ENCODE data around the gene NCR3LG1.

NCR3LG1 gene

DNA sequence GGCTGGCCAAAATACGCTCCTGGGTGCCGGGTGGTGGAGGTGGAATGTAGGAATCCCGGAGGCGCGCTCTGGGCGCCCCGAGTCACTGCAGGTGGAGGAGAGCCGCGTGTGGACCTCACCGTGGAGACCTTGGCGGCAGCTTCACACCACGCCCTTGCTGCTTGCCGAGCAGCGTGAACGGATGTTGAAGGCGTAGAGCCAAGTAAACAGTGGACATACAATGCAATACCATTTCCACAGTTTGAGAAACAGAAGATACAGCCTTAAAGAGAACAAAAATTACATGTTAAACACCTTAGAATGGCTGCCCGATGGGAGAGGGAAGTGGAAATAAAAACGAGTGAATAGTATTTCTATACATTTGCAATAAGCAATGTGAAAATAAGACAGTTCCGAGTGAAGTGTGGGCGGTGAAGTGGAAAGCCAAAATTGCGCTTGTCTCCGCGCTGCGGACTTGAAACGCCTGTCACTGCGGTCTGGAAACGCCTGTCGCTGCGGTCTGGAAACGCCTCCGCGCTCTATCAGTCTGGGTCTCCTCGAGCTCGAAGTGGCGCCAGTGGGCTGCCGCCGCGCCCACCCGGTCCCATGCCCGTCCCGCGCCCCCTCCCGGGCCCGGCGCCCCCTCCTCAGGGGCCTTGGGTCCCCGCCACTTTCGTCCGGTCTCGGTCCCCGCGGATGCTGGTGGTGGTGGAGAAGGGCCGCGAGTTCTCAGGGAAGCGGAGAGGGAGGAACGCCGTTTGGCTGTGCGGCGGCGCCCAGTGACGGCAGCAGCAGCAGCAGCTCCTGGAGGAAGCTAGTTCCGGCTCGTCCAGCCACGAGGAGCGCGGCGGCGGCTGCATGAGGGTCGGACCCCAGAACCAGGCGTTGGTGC, 1.6 kb downstream of the NCR3LG1 start:
- peak overlapping the region; percentile 96 for H3K27ac ChIP-seq
- TF ChIP-seq ZFX (IDR thresholded peaks at IDR 0.05; ENCODE audit: borderline replicate concordance), result no peak
- TF ChIP-seq, protein P1, sequence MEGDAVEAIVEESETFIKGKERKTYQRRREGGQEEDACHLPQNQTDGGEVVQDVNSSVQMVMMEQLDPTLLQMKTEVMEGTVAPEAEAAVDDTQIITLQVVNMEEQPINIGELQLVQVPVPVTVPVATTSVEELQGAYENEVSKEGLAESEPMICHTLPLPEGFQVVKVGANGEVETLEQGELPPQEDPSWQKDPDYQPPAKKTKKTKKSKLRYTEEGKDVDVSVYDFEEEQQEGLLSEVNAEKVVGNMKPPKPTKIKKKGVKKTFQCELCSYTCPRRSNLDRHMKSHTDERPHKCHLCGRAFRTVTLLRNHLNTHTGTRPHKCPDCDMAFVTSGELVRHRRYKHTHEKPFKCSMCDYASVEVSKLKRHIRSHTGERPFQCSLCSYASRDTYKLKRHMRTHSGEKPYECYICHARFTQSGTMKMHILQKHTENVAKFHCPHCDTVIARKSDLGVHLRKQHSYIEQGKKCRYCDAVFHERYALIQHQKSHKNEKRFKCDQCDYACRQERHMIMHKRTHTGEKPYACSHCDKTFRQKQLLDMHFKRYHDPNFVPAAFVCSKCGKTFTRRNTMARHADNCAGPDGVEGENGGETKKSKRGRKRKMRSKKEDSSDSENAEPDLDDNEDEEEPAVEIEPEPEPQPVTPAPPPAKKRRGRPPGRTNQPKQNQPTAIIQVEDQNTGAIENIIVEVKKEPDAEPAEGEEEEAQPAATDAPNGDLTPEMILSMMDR (IDR thresholded peaks at IDR 0.05), result no peak

DNA sequence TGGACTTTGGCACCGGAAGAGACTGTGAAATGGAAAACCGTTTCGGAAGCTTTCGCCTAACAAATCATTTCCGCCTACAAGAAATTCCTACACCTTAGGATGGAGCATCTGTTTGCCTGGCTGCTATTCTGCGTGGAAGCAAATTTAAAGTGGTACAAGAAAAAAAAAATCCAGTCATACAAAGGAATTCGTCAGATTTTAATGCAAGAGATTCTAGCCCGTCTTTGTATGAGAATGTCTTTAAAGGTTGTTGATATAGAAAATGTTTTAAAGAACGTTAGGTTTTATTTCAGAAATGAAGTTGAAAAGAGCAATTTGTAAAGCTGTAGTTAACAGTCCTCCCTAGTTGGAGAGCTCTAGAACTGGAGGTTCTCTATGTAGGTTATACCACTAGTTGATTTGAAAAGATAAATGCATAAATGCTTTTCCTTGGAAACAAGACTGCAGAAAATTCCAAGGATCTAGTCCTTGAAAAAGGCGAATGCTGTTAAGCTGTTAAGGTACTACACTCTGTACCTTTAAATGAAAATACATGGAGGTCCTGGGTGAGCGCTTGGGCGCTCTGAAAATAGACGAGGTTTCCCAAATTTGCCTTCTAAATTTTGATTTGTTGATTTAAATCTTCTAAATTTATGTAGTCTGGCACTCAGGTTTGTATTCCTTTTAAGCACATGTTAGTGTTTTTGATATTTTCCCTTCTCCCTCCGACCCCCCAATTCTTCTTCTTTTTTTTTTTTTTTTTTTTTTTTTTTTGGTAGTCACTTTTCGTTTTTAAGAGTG, 2.4 kb downstream of the NCR3LG1 start:
- H3K27ac ChIP-seq, result peak overlapping the region; percentile 96

DNA sequence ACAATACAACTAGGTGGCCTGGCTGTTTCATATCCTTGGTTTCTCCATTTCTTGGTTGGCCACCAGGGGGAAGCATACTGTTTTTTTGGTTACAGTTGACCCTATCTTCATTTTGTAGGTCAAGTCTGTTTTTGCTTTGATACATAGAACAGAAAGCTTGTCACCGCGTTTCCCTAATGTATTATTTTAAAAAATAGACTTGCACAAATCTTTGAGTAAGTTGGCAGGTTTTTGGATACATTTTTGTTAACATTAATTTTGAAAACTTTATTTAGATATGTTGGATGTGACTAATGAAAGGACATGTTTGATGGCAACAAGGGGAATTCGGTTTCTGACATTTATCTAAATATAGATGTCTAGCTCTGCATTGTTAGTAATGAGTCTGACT, 3.0 kb downstream of the NCR3LG1 start:
- TF ChIP-seq, protein P1 (IDR thresholded peaks at IDR 0.05), result peak; percentile 83
- TF ChIP-seq ZFX (IDR thresholded peaks at IDR 0.05; ENCODE audit: borderline replicate concordance), result no peak
- H3K27ac ChIP-seq, result peak overlapping the region; percentile 96

More for the DNA sequence above, 2.4 kb downstream of the NCR3LG1 start:
- TF ChIP-seq, protein P1 (IDR thresholded peaks at IDR 0.05), result no peak
- no peak for TF ChIP-seq ZFX (IDR thresholded peaks at IDR 0.05; ENCODE audit: borderline replicate concordance)

DNA sequence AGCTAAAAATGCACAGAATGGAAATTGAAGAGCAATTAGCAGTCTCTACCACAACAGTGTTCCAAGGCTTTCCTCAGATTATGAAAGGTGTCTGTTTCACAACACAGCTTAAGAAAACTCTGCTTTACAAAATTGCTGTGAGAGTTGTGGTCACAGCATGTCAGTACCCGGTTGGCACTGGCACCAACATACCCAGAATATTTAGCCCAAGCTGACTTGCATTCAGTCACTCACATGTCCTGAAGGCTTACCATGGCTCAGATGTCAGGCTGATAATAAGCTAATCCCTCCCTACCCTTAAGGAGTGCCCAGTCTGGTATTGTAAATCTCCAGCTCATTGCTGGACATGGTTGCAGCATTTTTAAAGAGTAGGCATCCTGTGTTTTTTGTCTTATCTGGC, 14.9 kb downstream of the NCR3LG1 start:
- no peak overlapping the region for H3K27ac ChIP-seq
- no peak for TF ChIP-seq ZFX (IDR thresholded peaks at IDR 0.05; ENCODE audit: borderline replicate concordance)
- TF ChIP-seq, protein P1 (IDR thresholded peaks at IDR 0.05), result no peak

DNA sequence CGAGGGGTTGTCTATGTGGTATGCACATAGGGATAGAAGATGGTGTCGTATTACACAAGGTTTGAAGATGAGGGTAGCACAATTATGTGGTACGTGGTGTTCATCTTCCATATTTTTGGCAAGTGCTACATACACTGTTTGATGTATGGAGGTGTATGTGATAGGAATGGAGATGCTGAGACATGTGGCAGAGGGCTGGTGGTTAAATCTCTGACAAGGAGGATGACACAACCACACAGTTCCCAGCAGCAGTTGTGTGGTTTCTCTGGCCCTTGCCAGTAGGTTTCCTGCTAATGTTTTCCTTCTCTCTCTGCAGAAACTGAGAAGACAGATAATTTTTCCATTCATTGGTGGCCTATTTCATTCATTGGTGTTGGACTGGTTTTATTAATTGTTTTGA, 17.0 kb downstream of the NCR3LG1 start:
- no peak overlapping the region for H3K27ac ChIP-seq
- TF ChIP-seq, protein P1 (IDR thresholded peaks at IDR 0.05), result no peak
- no peak for TF ChIP-seq ZFX (IDR thresholded peaks at IDR 0.05; ENCODE audit: borderline replicate concordance)

DNA sequence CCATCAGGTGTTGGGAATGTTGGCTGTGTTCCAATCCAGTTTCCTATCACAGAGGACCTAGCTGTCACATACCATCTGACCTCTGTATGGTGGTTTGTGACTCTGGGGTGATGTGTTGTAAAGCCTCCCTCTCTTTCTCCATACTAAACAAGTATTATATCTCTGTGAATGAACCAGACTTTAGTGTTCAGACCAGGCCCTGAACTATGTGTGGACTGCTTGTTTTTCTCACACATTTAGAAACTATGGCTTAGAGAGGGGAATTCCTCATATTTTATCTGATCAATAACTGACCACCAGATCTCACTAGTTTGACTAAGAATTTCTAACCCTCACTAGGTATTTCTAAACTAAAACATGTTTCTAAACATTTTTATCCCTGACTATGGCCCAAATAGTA, 17.5 kb downstream of the NCR3LG1 start:
- no peak overlapping the region for H3K27ac ChIP-seq
- no peak for TF ChIP-seq ZFX (IDR thresholded peaks at IDR 0.05; ENCODE audit: borderline replicate concordance)
- TF ChIP-seq, protein P1 (IDR thresholded peaks at IDR 0.05), result no peak

All from 22Rv1 (cell line).